ENCODE measurements around the gene CDC14B. TPM values are rescaled to one million over a fixed set of nuclear protein-coding genes. Genes with fewer than 3 reads are reported as not detected.

Gene CDC14B
- total RNA-seq, 1 experiment from 2014 or later, result 57.1 TPM

- Mint-ChIP-seq H3K4me1 (no peaks in the 10 kb centered on the region), H3K27ac (no peak overlapping the region), H3K4me3 (no peak overlapping the region), H3K27me3 (ENCODE audit: low read depth) (no peaks in the 10 kb centered on the region), H3K9me3 (no peaks in the 10 kb centered on the region), H3K36me3 (peaks cover 21% of the 10 kb centered on the region)
- TF ChIP-seq AFF4 (CRISPR knock-in tag; IDR thresholded peaks at IDR 0.05; ENCODE audit: borderline replicate concordance) (no peak), ZNF532 (CRISPR knock-in tag; IDR thresholded peaks at IDR 0.05; ENCODE audit: borderline replicate concordance) (no peak), ZBTB21 (CRISPR knock-in tag; IDR thresholded peaks at IDR 0.05; ENCODE audit: borderline replicate concordance) (no peak), MAX (CRISPR knock-in tag; IDR thresholded peaks at IDR 0.05) (no peak), OVOL2 (CRISPR knock-in tag; IDR thresholded peaks at IDR 0.05; ENCODE audit: borderline replicate concordance) (no peak), ZNF232 (CRISPR knock-in tag; IDR thresholded peaks at IDR 0.05) (no peak), ZNF423 (CRISPR knock-in tag; IDR thresholded peaks at IDR 0.05) (no peak)
- ATAC-seq (no peak), DNase-seq (ENCODE audit: low spot score) (no peak)
- ChIA-PET CTCF (interaction anchor here (1.2 kb wide), 1 partner anchor 42 kb away, joined by 4 read pairs; no protein-coding TSS in a partner anchor), POLR2A (no interaction called here)
Measured at GRCh38 chr9:96483197-96483596, 136.4 kb downstream of the CDC14B start.

- Mint-ChIP-seq H3K9me3 (no peaks in the 10 kb centered on the region), H3K4me3 (no peak overlapping the region), H3K27ac (no peak overlapping the region), H3K36me3 (peaks cover 21% of the 10 kb centered on the region), H3K4me1 (no peaks in the 10 kb centered on the region), H3K27me3 (ENCODE audit: low read depth) (no peaks in the 10 kb centered on the region)
- DNase-seq (ENCODE audit: low spot score) (no peak), ATAC-seq (no peak)
- POLR2A ChIA-PET, result no interaction called here
- CTCF ChIA-PET, result interaction anchor here (1.2 kb wide), 1 partner anchor 41 kb away, joined by 4 read pairs; no protein-coding TSS in a partner anchor
- TF ChIP-seq NFE2L1 (CRISPR knock-in tag; IDR thresholded peaks at IDR 0.05) (no peak), ZNF671 (CRISPR knock-in tag; IDR thresholded peaks at IDR 0.05) (no peak), ZNF532 (CRISPR knock-in tag; IDR thresholded peaks at IDR 0.05; ENCODE audit: borderline replicate concordance) (no peak), FOXJ3 (CRISPR knock-in tag; IDR thresholded peaks at IDR 0.05; ENCODE audit: borderline replicate concordance) (no peak), ZNF281 (CRISPR knock-in tag; IDR thresholded peaks at IDR 0.05) (no peak), ERG (CRISPR knock-in tag; IDR thresholded peaks at IDR 0.05) (no peak), ZNF423 (CRISPR knock-in tag; IDR thresholded peaks at IDR 0.05) (no peak), E2F4 (CRISPR knock-in tag; IDR thresholded peaks at IDR 0.05; ENCODE audit: borderline replicate concordance, low read depth) (no peak), NR2C2 (CRISPR knock-in tag; IDR thresholded peaks at IDR 0.05) (no peak), MYBL2 (CRISPR knock-in tag; IDR thresholded peaks at IDR 0.05) (no peak), ZNF396 (CRISPR knock-in tag; IDR thresholded peaks at IDR 0.05; ENCODE audit: borderline replicate concordance) (no peak)
Measured at GRCh38 chr9:96482476-96482875, 137.2 kb downstream of the CDC14B start.
